Activated CD8-positive, alpha-beta memory T cell treated with anti-CD3 and anti-CD28 coated beads for 36 hours (primary cell): ENCODE results near the gene CCDC47. TPM values are rescaled to one million over a fixed set of nuclear protein-coding genes. Genes with fewer than 3 reads are reported as not detected.

ENCODE experiments used
- CTCF ChIA-PET: fragments of 350-600 bp; sonication (Branson Sonifier 250); formaldehyde crosslinking; loops from one replicate; lab custom pipeline; 2021; ENCODE audit warnings: antibody characterized with exemption; lab: Charles Lee
- POLR2A ChIA-PET: fragments of 350-600 bp; sonication (Branson Sonifier 250); formaldehyde crosslinking; loops from one replicate; lab custom pipeline; 2021; ENCODE audit warnings: antibody characterized with exemption; lab: Charles Lee
- total RNA-seq, 2 experiments: library from RNA; stranded (reverse); gene quantifications; one replicate each; pipeline ENCODE4 v1.2.3, GENCODE V29; 2021

Gene CCDC47, protein sequence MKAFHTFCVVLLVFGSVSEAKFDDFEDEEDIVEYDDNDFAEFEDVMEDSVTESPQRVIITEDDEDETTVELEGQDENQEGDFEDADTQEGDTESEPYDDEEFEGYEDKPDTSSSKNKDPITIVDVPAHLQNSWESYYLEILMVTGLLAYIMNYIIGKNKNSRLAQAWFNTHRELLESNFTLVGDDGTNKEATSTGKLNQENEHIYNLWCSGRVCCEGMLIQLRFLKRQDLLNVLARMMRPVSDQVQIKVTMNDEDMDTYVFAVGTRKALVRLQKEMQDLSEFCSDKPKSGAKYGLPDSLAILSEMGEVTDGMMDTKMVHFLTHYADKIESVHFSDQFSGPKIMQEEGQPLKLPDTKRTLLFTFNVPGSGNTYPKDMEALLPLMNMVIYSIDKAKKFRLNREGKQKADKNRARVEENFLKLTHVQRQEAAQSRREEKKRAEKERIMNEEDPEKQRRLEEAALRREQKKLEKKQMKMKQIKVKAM
- total RNA-seq: 10 to 100 TPM; 98.4 to 98.9 TPM

DNA sequence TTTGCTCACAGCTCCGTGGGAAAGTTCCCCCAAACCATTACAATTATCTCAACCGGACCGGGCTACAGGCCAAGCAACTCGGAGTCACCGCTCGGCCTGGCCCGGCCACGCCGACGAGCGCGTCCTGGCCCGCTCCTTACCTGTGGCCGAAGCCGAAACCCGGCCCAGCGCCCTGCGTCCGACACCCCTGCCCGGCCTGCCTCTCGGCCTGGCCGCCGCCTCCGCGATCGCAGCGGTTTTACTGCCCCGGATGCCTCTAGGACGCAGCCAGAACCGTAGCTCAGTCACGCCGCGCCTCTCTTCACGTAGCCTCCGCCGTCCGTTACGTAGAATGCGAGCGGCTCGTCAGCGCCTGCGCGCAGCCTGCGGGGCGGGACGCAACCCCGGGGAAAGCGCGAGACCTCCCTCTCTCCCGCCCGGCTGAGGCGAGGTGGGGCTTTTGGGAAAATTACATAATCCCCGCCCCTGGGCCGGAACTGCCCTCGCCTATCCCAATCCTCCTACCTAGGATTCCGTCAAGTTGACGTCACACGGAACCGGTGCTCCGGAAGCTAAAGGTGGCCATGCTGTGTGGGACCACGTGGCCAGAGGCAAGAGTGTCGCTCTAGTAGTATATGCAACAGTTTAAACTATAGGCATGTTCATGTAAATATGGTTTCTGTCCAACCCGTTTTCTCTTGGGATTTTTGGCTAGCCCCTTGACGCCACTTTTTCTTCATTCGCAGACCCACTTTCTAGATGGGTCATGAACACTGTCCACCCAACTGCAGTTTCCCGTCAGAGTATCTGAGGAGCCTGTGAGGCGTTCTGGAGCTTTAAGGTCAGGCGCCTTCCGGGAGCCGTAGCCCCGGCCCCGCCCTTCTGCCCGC is at the start of gene CCDC47:
TSS of gene CCDC47 (minus strand) at position 326 of the 869 bp plus-strand sequence. CDS start 7,422 bp downstream, outside the sequence.
- POLR2A ChIA-PET: interaction anchor here (0.7 to 3.9 kb wide), 13 partner anchors 12 to 732 kb away, joined by 3 to 21 read pairs (median 4); partner anchors contain the start of genes FTSJ3, LIMD2, MAP3K3 and PSMC5
- CTCF ChIA-PET: interaction anchor here (0.8 to 2.0 kb wide), 5 partner anchors 26 to 348 kb away, joined by 3 to 7 read pairs (median 6); no protein-coding TSS in a partner anchor

DNA sequence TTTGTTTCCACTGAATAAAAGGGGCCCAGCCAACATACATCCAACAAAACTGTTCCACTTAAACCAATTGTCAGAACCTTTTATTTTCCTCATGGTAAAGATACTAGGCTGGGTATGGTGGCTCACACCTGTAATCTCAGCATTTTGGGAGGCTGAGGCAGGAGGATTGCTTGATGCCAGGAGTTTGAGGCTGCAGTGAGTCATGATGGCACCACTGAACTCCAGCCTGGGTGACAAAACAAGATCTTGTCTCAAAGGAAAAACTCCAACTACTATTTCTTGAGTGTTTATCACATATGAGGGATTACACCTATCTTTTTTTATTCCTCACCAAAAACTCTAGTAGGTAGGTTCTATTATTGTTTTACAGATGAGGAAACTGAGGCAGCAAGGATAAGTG is 49.1 kb upstream of the CCDC47 start:
- ChIA-PET POLR2A (no interaction called here), CTCF (interaction anchor here (1.3 kb wide), 1 partner anchor 8 kb away, joined by 3 read pairs; no protein-coding TSS in a partner anchor)

- ChIA-PET CTCF (interaction anchor here (1.3 kb wide), 1 partner anchor 9 kb away, joined by 3 read pairs; no protein-coding TSS in a partner anchor), POLR2A (no interaction called here)
These were observed 48.4 kb upstream of the CCDC47 start for GRCh38 chr17:63821804-63822203.

GRCh38 chr17:63820963-63821561 is 47.7 kb upstream of the CCDC47 start:
- ChIA-PET CTCF (interaction anchor here (1.3 kb wide), 1 partner anchor 9 kb away, joined by 3 read pairs; no protein-coding TSS in a partner anchor), POLR2A (no interaction called here)

DNA sequence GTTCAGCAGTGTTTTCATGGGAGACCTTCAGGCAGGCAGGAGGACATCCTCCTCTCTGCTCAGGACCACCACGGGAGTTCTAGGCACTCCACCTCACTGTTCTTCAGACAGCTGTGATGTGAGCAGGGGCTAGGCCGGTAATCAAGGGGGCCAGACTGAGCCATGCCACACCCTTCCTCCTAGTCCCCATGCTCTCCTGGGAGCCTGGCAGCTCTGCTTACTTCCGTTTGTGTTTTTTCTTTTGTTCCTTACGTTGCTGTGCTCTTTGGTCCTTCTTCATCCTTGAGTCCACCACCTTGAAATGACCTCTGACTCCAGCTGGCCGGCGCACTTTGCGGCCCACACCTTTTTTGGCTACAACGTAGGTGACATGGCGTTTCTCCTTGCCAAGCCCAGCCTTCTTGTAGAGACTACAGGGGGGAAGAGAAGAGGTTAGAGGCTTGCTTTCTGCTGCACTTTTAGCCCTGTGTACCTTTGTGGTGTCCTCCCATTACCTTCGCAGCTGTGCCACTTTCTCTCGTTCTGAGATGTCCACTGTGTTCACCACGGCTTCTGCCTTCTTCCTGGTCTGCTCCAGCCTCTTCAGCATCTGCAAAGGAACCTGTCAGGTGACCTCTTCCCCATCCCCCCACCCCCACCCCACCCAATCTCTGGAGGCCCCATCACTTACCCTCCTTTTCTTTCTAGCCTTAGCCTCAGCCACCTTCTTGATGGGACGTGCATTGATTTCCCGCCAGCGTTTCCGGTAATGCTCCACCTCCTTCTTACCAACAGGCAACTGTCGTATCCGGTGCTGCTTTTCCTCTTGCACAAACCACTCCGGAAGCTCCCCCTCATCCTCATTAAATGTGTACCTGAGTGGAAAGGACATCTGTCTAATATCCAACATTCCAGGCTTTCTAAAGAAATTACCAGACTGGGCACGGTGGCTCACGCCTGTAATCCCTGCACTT is 46.5 kb upstream of the CCDC47 start:
- ChIA-PET CTCF (no interaction called here), POLR2A (no interaction called here)

- POLR2A ChIA-PET: no interaction called here
These were observed 45.7 kb upstream of the CCDC47 start for GRCh38 chr17:63819131-63819530.

GRCh38 chr17:63817736-63818385 is 44.5 kb upstream of the CCDC47 start:
- CTCF ChIA-PET: interaction anchor here (1.6 kb wide), 1 partner anchor 17 kb away, joined by 7 read pairs; no protein-coding TSS in a partner anchor
- POLR2A ChIA-PET: interaction anchor here (0.6 to 1.9 kb wide), 2 partner anchors 13 to 44 kb away, joined by 3 to 6 read pairs; partner anchors contain the start of gene DDX42

More at GRCh38 chr17:63819131-63819530, 45.7 kb upstream of the CCDC47 start:
- CTCF ChIA-PET: interaction anchor here (1.6 kb wide), 1 partner anchor 16 kb away, joined by 7 read pairs; no protein-coding TSS in a partner anchor

DNA sequence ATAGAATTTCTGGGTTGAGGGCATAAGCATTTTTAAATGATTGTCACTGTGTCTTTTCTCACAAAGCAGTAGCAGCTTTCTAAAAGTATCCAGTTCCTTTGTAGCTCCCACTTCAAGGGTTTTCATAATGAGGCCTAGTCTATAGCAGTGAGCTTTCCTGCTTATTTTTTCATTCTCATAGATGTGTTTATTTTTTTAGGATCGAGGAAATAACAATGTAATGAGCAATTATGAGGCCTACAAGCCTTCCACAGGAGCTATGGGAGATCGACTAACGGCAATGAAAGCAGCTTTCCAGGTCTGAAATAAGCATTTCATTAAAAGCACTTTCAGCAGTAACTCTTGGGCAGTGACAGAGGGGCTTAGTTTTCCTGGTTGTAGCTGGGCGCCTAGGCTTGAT is 43.3 kb upstream of the CCDC47 start:
- POLR2A ChIA-PET: interaction anchor here (1.9 kb wide), 1 partner anchor 14 kb away, joined by 6 read pairs; no protein-coding TSS in a partner anchor
- CTCF ChIA-PET: no interaction called here

DNA sequence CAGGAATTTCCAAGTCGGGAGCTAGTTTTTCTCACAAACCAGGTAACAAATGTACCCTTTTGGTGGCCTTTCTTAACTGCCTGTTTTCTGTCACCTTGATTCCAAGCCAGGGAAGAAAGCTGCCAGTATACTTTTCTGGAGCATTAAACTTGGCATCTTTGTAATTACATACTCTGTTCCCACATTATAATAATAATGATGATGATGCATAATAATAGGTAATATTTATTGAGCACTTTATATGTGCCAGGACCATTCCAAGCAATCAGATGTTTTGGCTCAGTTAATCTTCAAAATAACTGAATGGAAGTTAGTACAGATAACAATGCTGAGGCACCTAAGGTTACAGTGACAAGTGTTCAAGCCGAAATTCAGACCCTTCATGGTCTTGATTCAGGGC is 42.7 kb upstream of the CCDC47 start:
- CTCF ChIA-PET: no interaction called here
- POLR2A ChIA-PET: no interaction called here

GRCh38 chr17:63809970-63810369 is 36.6 kb upstream of the CCDC47 start:
- ChIA-PET POLR2A (interaction anchor here (0.6 kb wide), 1 partner anchor 14 kb away, joined by 4 read pairs; no protein-coding TSS in a partner anchor), CTCF (interaction anchor here (1.9 kb wide), 1 partner anchor 23 kb away, joined by 4 read pairs; no protein-coding TSS in a partner anchor)

- CTCF ChIA-PET: no interaction called here
- POLR2A ChIA-PET: no interaction called here
These were observed 32.2 kb upstream of the CCDC47 start for GRCh38 chr17:63805591-63805990.

DNA sequence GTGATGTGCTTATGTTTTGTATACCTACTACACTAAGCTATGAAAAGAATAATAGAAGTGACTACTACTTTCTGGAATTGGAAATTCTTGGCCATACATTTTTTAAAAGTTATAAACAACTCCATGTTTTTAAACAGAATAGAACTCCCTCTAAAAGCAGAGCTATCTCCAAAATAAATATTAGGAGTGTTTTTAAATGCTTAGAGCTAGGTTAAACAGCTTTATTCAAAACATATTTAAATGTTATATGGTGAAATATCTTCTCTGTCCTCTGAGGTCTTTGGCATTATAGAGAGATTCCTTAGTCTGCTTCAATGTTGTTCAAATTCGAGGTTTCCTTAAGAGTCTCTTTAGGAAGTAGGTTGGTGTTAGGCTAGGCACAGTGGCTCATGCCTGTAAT is 30.9 kb upstream of the CCDC47 start:
- CTCF ChIA-PET: no interaction called here
- POLR2A ChIA-PET: interaction anchor here (0.8 kb wide), 1 partner anchor 50 kb away, joined by 3 read pairs; no protein-coding TSS in a partner anchor

DNA sequence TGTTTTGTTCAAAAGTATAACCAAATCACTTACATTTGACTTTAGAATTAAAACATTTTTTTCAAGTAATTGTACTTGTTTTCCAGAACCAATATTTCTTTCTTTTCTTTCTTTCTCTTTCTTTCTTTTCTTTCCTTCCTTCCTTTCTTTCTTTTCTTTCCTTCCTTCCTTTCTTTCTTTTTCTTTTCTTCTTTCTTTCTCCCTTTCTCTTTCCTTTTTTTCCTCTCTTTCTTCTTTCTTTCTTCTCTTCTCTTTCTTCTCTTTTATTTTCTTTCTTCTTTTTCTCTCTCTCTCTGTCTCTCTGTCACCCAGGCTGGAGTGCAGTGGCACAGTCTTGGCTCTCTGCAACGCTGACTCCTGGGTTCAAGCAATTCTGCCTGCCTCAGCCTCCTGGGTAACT is 27.4 kb upstream of the CCDC47 start:
- POLR2A ChIA-PET: no interaction called here
- CTCF ChIA-PET: no interaction called here

GRCh38 chr17:63798572-63799106 is 25.2 kb upstream of the CCDC47 start:
- ChIA-PET CTCF (interaction anchor here (1.3 kb wide), 1 partner anchor 16 kb away, joined by 3 read pairs; no protein-coding TSS in a partner anchor), POLR2A (no interaction called here)

GRCh38 chr17:63796375-63796774 is 23.0 kb upstream of the CCDC47 start:
- ChIA-PET POLR2A (interaction anchor here (0.5 kb wide), 1 partner anchor 41 kb away, joined by 4 read pairs; no protein-coding TSS in a partner anchor), CTCF (interaction anchor here (0.6 to 1.3 kb wide), 2 partner anchors 53 to 123 kb away, joined by 3 read pairs; no protein-coding TSS in a partner anchor)

DNA sequence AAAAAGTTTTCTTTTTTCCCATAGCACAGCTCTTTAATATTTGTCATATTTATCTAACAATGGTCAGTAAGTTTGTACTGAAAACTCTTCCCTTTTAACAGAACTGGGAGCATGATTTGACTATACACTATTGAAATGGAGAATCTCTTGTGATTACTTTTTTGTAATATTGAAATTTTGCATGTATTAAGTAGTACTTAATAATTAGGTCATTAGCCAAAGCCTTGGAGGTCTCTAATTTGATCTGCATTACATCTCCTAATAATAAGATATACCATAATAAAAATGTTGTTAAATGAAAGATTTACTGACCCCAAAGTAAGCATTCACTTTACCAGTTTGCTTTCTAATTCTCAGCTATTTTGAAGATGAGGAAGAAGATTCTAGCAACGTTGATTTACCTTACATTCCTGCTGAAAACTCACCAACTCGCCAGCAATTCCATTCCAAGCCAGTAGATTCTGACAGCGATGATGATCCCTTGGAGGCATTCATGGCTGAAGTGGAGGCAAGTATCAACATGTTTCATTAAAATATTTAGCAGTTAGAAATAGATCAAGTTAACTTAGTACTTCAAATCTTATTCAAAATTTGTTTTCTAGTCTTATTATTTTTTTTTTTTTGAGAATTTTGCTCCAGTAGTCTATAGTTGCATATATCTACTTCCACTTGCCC is 18.8 kb upstream of the CCDC47 start:
- CTCF ChIA-PET: no interaction called here
- POLR2A ChIA-PET: no interaction called here
